ENCODE measurements around the gene CTSW. TPM values are rescaled to one million over a fixed set of nuclear protein-coding genes. Genes with fewer than 3 reads are reported as not detected.
A peak's percentile ranks its signal among the peaks of the same experiment; 100 is the strongest.

The CTSW gene
- total RNA-seq, 2 experiments from 2014 or later: 75.9 to 80.5 TPM

GRCh38 chr11:65870307-65870658 is 9.4 kb upstream of the CTSW start:
- Mint-ChIP-seq H3K9me3 (no peaks in the 10 kb centered on the region), H3K4me3 (no peak overlapping the region), H3K4me1 (peaks cover 37% of the 10 kb centered on the region), H3K36me3 (ENCODE audit: low read depth) (peaks cover 23% of the 10 kb centered on the region), H3K27ac (no peak overlapping the region), H3K27me3 (peaks cover 10% of the 10 kb centered on the region)
- ChIA-PET CTCF (interaction anchor here (1.6 to 4.7 kb wide), 3 partner anchors 10 to 19 kb away, joined by 7 to 46 read pairs (median 16); partner anchors contain the start of genes CCDC85B, FIBP and MUS81), POLR2A (interaction anchor here (0.7 to 4.9 kb wide), 10 partner anchors 10 to 132 kb away, joined by 3 to 135 read pairs (median 6); partner anchors contain the start of genes BANF1, CCDC85B, CFL1 and CTSW)
- DNase-seq: no peak

- ChIA-PET CTCF (interaction anchor here (1.2 to 4.7 kb wide), 4 partner anchors 11 to 20 kb away, joined by 4 to 46 read pairs (median 8); partner anchors contain the start of genes CCDC85B and MUS81), POLR2A (interaction anchor here (0.7 to 4.9 kb wide), 15 partner anchors 8 to 233 kb away, joined by 3 to 135 read pairs (median 4); partner anchors contain the start of genes BANF1, CCDC85B, CFL1 and CTSW)
- Mint-ChIP-seq H3K36me3 (ENCODE audit: low read depth) (peaks cover 17% of the 10 kb centered on the region), H3K27me3 (peaks cover 10% of the 10 kb centered on the region), H3K4me1 (peaks cover 37% of the 10 kb centered on the region), H3K27ac (no peak overlapping the region), H3K9me3 (no peaks in the 10 kb centered on the region), H3K4me3 (no peak overlapping the region)
- no peak for DNase-seq
Observed at GRCh38 chr11:65870706-65871681, 8.6 kb upstream of the CTSW start.

- CTCF ChIA-PET: interaction anchor here (1.2 to 4.7 kb wide), 3 partner anchors 12 to 21 kb away, joined by 4 to 46 read pairs (median 8); partner anchors contain the start of genes CCDC85B and MUS81
- Mint-ChIP-seq H3K27me3 (peaks cover 10% of the 10 kb centered on the region), H3K4me3 (peak overlapping the region; percentile 37), H3K4me1 (peaks cover 37% of the 10 kb centered on the region), H3K27ac (no peak overlapping the region), H3K36me3 (ENCODE audit: low read depth) (peaks cover 13% of the 10 kb centered on the region), H3K9me3 (no peaks in the 10 kb centered on the region)
- POLR2A ChIA-PET: interaction anchor here (0.9 to 4.9 kb wide), 11 partner anchors 8 to 234 kb away, joined by 3 to 135 read pairs (median 5); partner anchors contain the start of genes BANF1, CCDC85B, CFL1 and CTSW
- no peak for DNase-seq
Observed at GRCh38 chr11:65871811-65872548, 7.7 kb upstream of the CTSW start.

GRCh38 chr11:65872586-65873317 is 6.9 kb upstream of the CTSW start, which contains the start of gene EFEMP2:
EFEMP2 (minus strand) TSS chr11:65872800; CDS start chr11:65872354, 446 bp downstream.
- ChIA-PET CTCF (interaction anchor here (1.2 to 4.7 kb wide), 4 partner anchors 12 to 21 kb away, joined by 3 to 82 read pairs (median 36); partner anchors contain the start of genes CCDC85B, FIBP and MUS81), POLR2A (interaction anchor here (1.2 to 4.9 kb wide), 11 partner anchors 9 to 89 kb away, joined by 3 to 135 read pairs (median 8); partner anchors contain the start of genes CCDC85B, CFL1, FIBP and MUS81)
- Mint-ChIP-seq H3K36me3 (ENCODE audit: low read depth) (peaks cover 6% of the 10 kb centered on the region), H3K27me3 (peaks cover 10% of the 10 kb centered on the region), H3K4me3 (peak within 1 kb of the TSS; percentile 85), H3K27ac (peak within 1 kb of the TSS; percentile 68), H3K4me1 (peaks cover 38% of the 10 kb centered on the region), H3K9me3 (no peaks in the 10 kb centered on the region)
- DNase-seq: no peak

GRCh38 chr11:65873318-65874156 is 6.1 kb upstream of the CTSW start:
- ChIA-PET CTCF (interaction anchor here (0.6 to 4.4 kb wide), 5 partner anchors 13 to 197 kb away, joined by 3 to 82 read pairs (median 3); partner anchors contain the start of genes CCDC85B, FIBP and MUS81), POLR2A (interaction anchor here (1.1 to 2.9 kb wide), 10 partner anchors 10 to 94 kb away, joined by 3 to 47 read pairs (median 6); partner anchors contain the start of genes C11orf68, CCDC85B, CFL1 and FIBP)
- Mint-ChIP-seq H3K36me3 (ENCODE audit: low read depth) (peaks cover 5% of the 10 kb centered on the region), H3K27me3 (peaks cover 10% of the 10 kb centered on the region), H3K4me3 (peak overlapping the region; percentile 85), H3K9me3 (no peaks in the 10 kb centered on the region), H3K4me1 (peaks cover 43% of the 10 kb centered on the region), H3K27ac (peak overlapping the region; percentile 68)
- peak; percentile 97 for DNase-seq

- peaks cover 62% of the 10 kb centered on the region for H3K4me1 Mint-ChIP-seq
- peaks cover 27% of the 10 kb centered on the region for H3K36me3 Mint-ChIP-seq (ENCODE audit: low read depth)
- H3K27ac Mint-ChIP-seq: peak overlapping the region; percentile 88
- H3K4me3 Mint-ChIP-seq: peak overlapping the region; percentile 67
- ChIA-PET CTCF (interaction anchor here (3.1 to 3.5 kb wide), 2 partner anchors 9 to 20 kb away, joined by 14 to 21 read pairs; partner anchors contain the start of genes CCDC85B, FIBP and MUS81), POLR2A (interaction anchor here (0.9 to 6.6 kb wide), 7 partner anchors 10 to 169 kb away, joined by 3 to 51 read pairs (median 7); partner anchors contain the start of genes CCDC85B, CFL1, FIBP and KAT5)
- no peaks in the 10 kb centered on the region for H3K9me3 Mint-ChIP-seq
- DNase-seq: no peak
- H3K27me3 Mint-ChIP-seq: no peaks in the 10 kb centered on the region
Observed at GRCh38 chr11:65880027-65880426, 390 bp downstream of the CTSW start.

GRCh38 chr11:65880844-65881421 is 1.3 kb downstream of the CTSW start:
- H3K4me1 Mint-ChIP-seq: peaks cover 68% of the 10 kb centered on the region
- no peaks in the 10 kb centered on the region for H3K27me3 Mint-ChIP-seq
- peak overlapping the region; percentile 88 for H3K27ac Mint-ChIP-seq
- H3K36me3 Mint-ChIP-seq (ENCODE audit: low read depth): peaks cover 34% of the 10 kb centered on the region
- peak overlapping the region; percentile 61 for H3K4me3 Mint-ChIP-seq
- ChIA-PET POLR2A (interaction anchor here (0.8 to 6.6 kb wide), 9 partner anchors 9 to 215 kb away, joined by 3 to 51 read pairs (median 3); partner anchors contain the start of genes CCDC85B, CFL1, FIBP and FOSL1), CTCF (interaction anchor here (1.5 to 3.5 kb wide), 3 partner anchors 8 to 21 kb away, joined by 3 to 21 read pairs (median 14); partner anchors contain the start of genes CCDC85B, FIBP and MUS81)
- no peak for DNase-seq
- no peaks in the 10 kb centered on the region for H3K9me3 Mint-ChIP-seq

DNA sequence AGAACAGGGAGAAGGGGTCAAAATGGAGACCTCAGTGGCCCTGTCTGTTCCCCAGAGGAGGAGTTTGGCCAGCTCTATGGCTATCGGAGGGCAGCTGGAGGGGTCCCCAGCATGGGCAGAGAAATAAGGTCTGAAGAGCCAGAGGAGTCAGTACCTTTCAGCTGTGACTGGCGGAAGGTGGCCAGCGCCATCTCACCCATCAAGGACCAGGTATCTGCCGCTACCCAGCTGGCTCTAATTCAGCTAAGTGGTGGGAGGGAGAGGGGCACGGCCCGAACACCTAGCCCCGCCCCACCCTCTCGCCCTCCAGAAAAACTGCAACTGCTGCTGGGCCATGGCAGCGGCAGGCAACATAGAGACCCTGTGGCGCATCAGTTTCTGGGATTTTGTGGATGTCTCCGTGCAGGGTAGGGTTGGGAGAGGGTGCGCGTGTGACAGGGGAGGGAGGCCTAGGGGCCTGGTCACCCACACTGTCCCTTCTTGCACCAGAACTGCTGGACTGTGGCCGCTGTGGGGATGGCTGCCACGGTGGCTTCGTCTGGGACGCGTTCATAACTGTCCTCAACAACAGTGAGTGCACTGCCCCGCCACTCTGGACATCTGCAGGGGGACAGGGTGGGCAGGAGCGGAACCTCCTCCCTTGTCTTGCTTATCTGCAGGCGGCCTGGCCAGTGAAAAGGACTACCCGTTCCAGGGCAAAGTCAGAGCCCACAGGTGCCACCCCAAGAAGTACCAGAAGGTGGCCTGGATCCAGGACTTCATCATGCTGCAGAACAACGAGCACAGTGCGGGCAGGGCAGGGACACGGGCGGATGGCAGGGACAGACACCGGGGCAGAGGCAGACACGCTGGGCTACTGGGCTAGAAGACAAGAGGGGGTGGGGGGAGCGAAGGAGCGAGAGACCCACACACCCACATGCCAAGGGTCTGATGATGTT is 2.8 kb downstream of the CTSW start:
- H3K4me1 Mint-ChIP-seq: peaks cover 78% of the 10 kb centered on the region
- H3K27me3 Mint-ChIP-seq: no peaks in the 10 kb centered on the region
- H3K36me3 Mint-ChIP-seq (ENCODE audit: low read depth): peaks cover 43% of the 10 kb centered on the region

DNA sequence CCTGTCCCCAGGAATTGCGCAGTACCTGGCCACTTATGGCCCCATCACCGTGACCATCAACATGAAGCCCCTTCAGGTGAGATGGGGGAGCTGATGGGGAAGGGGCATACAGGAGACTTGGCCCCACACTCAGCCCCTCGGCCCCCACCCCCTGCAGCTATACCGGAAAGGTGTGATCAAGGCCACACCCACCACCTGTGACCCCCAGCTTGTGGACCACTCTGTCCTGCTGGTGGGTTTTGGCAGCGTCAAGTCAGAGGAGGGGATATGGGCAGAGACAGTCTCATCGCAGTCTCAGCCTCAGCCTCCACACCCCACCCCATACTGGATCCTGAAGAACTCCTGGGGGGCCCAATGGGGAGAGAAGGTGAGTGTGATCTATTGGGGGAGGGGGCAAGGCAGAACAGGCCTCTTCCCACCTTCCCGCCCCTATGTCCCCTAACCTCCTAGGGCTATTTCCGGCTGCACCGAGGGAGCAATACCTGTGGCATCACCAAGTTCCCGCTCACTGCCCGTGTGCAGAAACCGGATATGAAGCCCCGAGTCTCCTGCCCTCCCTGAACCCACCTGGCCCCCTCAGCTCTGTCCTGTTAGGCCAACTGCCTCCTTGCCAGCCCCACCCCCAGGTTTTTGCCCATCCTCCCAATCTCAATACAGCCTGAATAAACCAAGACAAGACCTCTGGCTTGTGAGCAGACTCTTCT is 3.6 kb downstream of the CTSW start:
- POLR2A ChIA-PET: interaction anchor here (2.1 to 11.5 kb wide), 4 partner anchors 9 to 172 kb away, joined by 6 to 284 read pairs (median 23); partner anchors contain the start of genes CFL1, KAT5 and MUS81

More for the DNA sequence above, 2.8 kb downstream of the CTSW start:
- ChIA-PET POLR2A (interaction anchor here (0.9 to 6.6 kb wide), 6 partner anchors 8 to 216 kb away, joined by 3 to 51 read pairs (median 8); partner anchors contain the start of genes CCDC85B, FIBP, KAT5 and MUS81), CTCF (interaction anchor here (1.5 to 10.0 kb wide), 6 partner anchors 13 to 108 kb away, joined by 3 to 251 read pairs (median 22); partner anchors contain the start of genes CFL1 and MUS81)
- peak overlapping the region; percentile 88 for H3K27ac Mint-ChIP-seq
- DNase-seq: no peak
- H3K9me3 Mint-ChIP-seq: no peaks in the 10 kb centered on the region
- no peak overlapping the region for H3K4me3 Mint-ChIP-seq

More for the DNA sequence above, 3.6 kb downstream of the CTSW start:
- Mint-ChIP-seq H3K27ac (no peak overlapping the region), H3K27me3 (no peaks in the 10 kb centered on the region), H3K4me3 (no peak overlapping the region), H3K9me3 (no peaks in the 10 kb centered on the region), H3K36me3 (ENCODE audit: low read depth) (peaks cover 49% of the 10 kb centered on the region), H3K4me1 (peaks cover 81% of the 10 kb centered on the region)
- DNase-seq: no peak
- CTCF ChIA-PET: interaction anchor here (1.1 to 10.0 kb wide), 14 partner anchors 8 to 210 kb away, joined by 3 to 251 read pairs (median 14); partner anchors contain the start of genes AP5B1, C11orf68, CFL1 and DRAP1
